ENCODE data around the gene BRF1.
"Not testable (repeated sequence)": the region's sequence is repeated elsewhere in the genome, so short reads cannot be mapped to it uniquely, and the experiment has no call there.

BRF1 gene

GRCh38 chr14:105280525-105280924, 20.3 kb downstream of the BRF1 start:
- no peak overlapping the region for H3K27ac ChIP-seq
- no peak for TF ChIP-seq CTCF (conservative IDR thresholded peaks at IDR 0.05)
- no peak for TF ChIP-seq ZFX (IDR thresholded peaks at IDR 0.05)

GRCh38 chr14:105279642-105280361, 21.0 kb downstream of the BRF1 start:
- TF ChIP-seq CTCF (conservative IDR thresholded peaks at IDR 0.05) (no peak), ZFX (IDR thresholded peaks at IDR 0.05) (no peak)
- H3K27ac ChIP-seq = no peak overlapping the region

- H3K27ac ChIP-seq = not testable (repeated sequence)
These were observed 23.4 kb downstream of the BRF1 start for GRCh38 chr14:105277448-105277847.

- no peak overlapping the region for H3K27ac ChIP-seq
- TF ChIP-seq ZFX (IDR thresholded peaks at IDR 0.05) = no peak
- no peak for TF ChIP-seq CTCF (conservative IDR thresholded peaks at IDR 0.05)
These were observed 25.4 kb downstream of the BRF1 start for GRCh38 chr14:105275267-105275946.

GRCh38 chr14:105274637-105275036, 26.2 kb downstream of the BRF1 start:
- no peak for TF ChIP-seq CTCF (conservative IDR thresholded peaks at IDR 0.05)
- TF ChIP-seq ZFX (IDR thresholded peaks at IDR 0.05) = no peak
- no peak overlapping the region for H3K27ac ChIP-seq

- H3K27ac ChIP-seq = peak overlapping the region; percentile 59
- TF ChIP-seq CTCF (conservative IDR thresholded peaks at IDR 0.05) (no peak), ZFX (IDR thresholded peaks at IDR 0.05) (no peak)
These were observed 27.7 kb downstream of the BRF1 start for GRCh38 chr14:105273062-105273461.

GRCh38 chr14:105272623-105273022, 28.2 kb downstream of the BRF1 start:
- peak overlapping the region; percentile 59 for H3K27ac ChIP-seq
- no peak for TF ChIP-seq CTCF (conservative IDR thresholded peaks at IDR 0.05)
- TF ChIP-seq ZFX (IDR thresholded peaks at IDR 0.05) = no peak
